Activated CD8-positive, alpha-beta T cell treated with anti-CD3 and anti-CD28 coated beads, Interleukin-2, amount 10 ng/mL, durations not matched to agents 7 days and 5 days (primary cell): ENCODE measurements around the gene DPP6. TPM values are rescaled to one million over a fixed set of nuclear protein-coding genes. Genes with fewer than 3 reads are reported as not detected.

Experiments
- ATAC-seq: fragments of 150-1000 bp; cut with Tn5 transposase; one replicate; pipeline ENCODE4 v1.10.0; 2021; ENCODE audit warnings: moderate library complexity
- CTCF ChIA-PET: fragments of 350-600 bp; sonication (Branson Sonifier 250); formaldehyde crosslinking; loops from one replicate; lab custom pipeline; 2021; ENCODE audit warnings: antibody characterized with exemption; lab: Charles Lee
- POLR2A ChIA-PET: fragments of 350-600 bp; sonication (Branson Sonifier 250); formaldehyde crosslinking; loops from one replicate; lab custom pipeline; 2021; ENCODE audit warnings: antibody characterized with exemption; lab: Charles Lee
- DNase-seq: peaks from one replicate; pipeline ENCODE4 v3.0.0-alpha.2; 2020
- H3K27ac Mint-ChIP-seq: one replicate; pipeline ENCODE4 v1.8.0; 2021; ENCODE audit warnings: mild to moderate bottlenecking, mixed read lengths
- H3K27me3 Mint-ChIP-seq: one replicate; pipeline ENCODE4 v1.8.0; 2021; ENCODE audit warnings: low read depth, mixed read lengths
- H3K36me3 Mint-ChIP-seq: one replicate; pipeline ENCODE4 v1.8.0; 2021; ENCODE audit warnings: low read depth, mixed read lengths
- H3K4me1 Mint-ChIP-seq: one replicate; pipeline ENCODE4 v1.8.0; 2021; ENCODE audit warnings: low read depth, mixed read lengths
- H3K4me3 Mint-ChIP-seq: one replicate; pipeline ENCODE4 v1.8.0; 2021; ENCODE audit warnings: mild to moderate bottlenecking, mixed read lengths
- H3K9me3 Mint-ChIP-seq: one replicate; pipeline ENCODE4 v1.8.0; 2022; ENCODE audit warnings: mixed read lengths; ENCODE audit not compliant: insufficient read depth
- total RNA-seq, 2 experiments: library from RNA; stranded (reverse); gene quantifications; one replicate each; pipeline ENCODE4 v1.2.3, GENCODE V29; 2021

The DPP6 gene
- total RNA-seq, 2 experiments from 2014 or later = not detected

- CTCF ChIA-PET = no interaction called here
- Mint-ChIP-seq H3K4me1 (no peaks in the 10 kb centered on the region), H3K4me3 (no peak overlapping the region), H3K36me3 (no peaks in the 10 kb centered on the region), H3K27me3 (no peaks in the 10 kb centered on the region), H3K9me3 (no peaks in the 10 kb centered on the region), H3K27ac (no peak overlapping the region)
- no peak for DNase-seq
- POLR2A ChIA-PET = no interaction called here
- ATAC-seq = no peak
These were observed 628.9 kb downstream of the DPP6 start for GRCh38 chr7:154680894-154681659.

- no peaks in the 10 kb centered on the region for H3K4me1 Mint-ChIP-seq
- no peak for DNase-seq
- H3K27me3 Mint-ChIP-seq = no peaks in the 10 kb centered on the region
- no peaks in the 10 kb centered on the region for H3K36me3 Mint-ChIP-seq
- ChIA-PET POLR2A (no interaction called here), CTCF (no interaction called here)
- H3K27ac Mint-ChIP-seq = no peak overlapping the region
- H3K9me3 Mint-ChIP-seq = no peaks in the 10 kb centered on the region
- no peak overlapping the region for H3K4me3 Mint-ChIP-seq
- ATAC-seq = no peak
These were observed 629.8 kb downstream of the DPP6 start for GRCh38 chr7:154682003-154682402.

GRCh38 chr7:154684666-154685563 lies 632.7 kb downstream of the DPP6 start:
- no peak overlapping the region for H3K27ac Mint-ChIP-seq
- H3K27me3 Mint-ChIP-seq = no peaks in the 10 kb centered on the region
- no peaks in the 10 kb centered on the region for H3K36me3 Mint-ChIP-seq
- ATAC-seq (no peak), DNase-seq (no peak)
- H3K4me3 Mint-ChIP-seq = no peak overlapping the region
- ChIA-PET CTCF (no interaction called here), POLR2A (no interaction called here)
- no peaks in the 10 kb centered on the region for H3K4me1 Mint-ChIP-seq
- H3K9me3 Mint-ChIP-seq = no peaks in the 10 kb centered on the region

- no peaks in the 10 kb centered on the region for H3K9me3 Mint-ChIP-seq
- ChIA-PET CTCF (no interaction called here), POLR2A (no interaction called here)
- no peak for ATAC-seq
- no peaks in the 10 kb centered on the region for H3K4me1 Mint-ChIP-seq
- no peak for DNase-seq
- H3K27ac Mint-ChIP-seq = no peak overlapping the region
- H3K27me3 Mint-ChIP-seq = no peaks in the 10 kb centered on the region
- no peak overlapping the region for H3K4me3 Mint-ChIP-seq
- H3K36me3 Mint-ChIP-seq = no peaks in the 10 kb centered on the region
These were observed 633.3 kb downstream of the DPP6 start for GRCh38 chr7:154685564-154685901.

- Mint-ChIP-seq H3K27ac (no peak overlapping the region), H3K36me3 (no peaks in the 10 kb centered on the region), H3K4me1 (no peaks in the 10 kb centered on the region), H3K4me3 (no peak overlapping the region), H3K9me3 (no peaks in the 10 kb centered on the region), H3K27me3 (no peaks in the 10 kb centered on the region)
- ChIA-PET CTCF (no interaction called here), POLR2A (no interaction called here)
- DNase-seq (no peak), ATAC-seq (no peak)
These were observed 634.1 kb downstream of the DPP6 start for GRCh38 chr7:154686305-154686704.

- no peaks in the 10 kb centered on the region for H3K36me3 Mint-ChIP-seq
- DNase-seq (no peak), ATAC-seq (no peak)
- ChIA-PET CTCF (no interaction called here), POLR2A (no interaction called here)
- H3K27ac Mint-ChIP-seq = no peak overlapping the region
- H3K4me3 Mint-ChIP-seq = no peak overlapping the region
- H3K27me3 Mint-ChIP-seq = no peaks in the 10 kb centered on the region
- H3K9me3 Mint-ChIP-seq = no peaks in the 10 kb centered on the region
- H3K4me1 Mint-ChIP-seq = no peaks in the 10 kb centered on the region
These were observed 636.8 kb downstream of the DPP6 start for GRCh38 chr7:154688952-154689351.

GRCh38 chr7:154690411-154690810 lies 638.2 kb downstream of the DPP6 start:
- no peak overlapping the region for H3K27ac Mint-ChIP-seq
- H3K27me3 Mint-ChIP-seq = no peaks in the 10 kb centered on the region
- DNase-seq = no peak
- no peaks in the 10 kb centered on the region for H3K4me1 Mint-ChIP-seq
- POLR2A ChIA-PET = no interaction called here
- no peaks in the 10 kb centered on the region for H3K9me3 Mint-ChIP-seq
- CTCF ChIA-PET = no interaction called here
- H3K36me3 Mint-ChIP-seq = no peaks in the 10 kb centered on the region
- ATAC-seq = no peak
- no peak overlapping the region for H3K4me3 Mint-ChIP-seq

GRCh38 chr7:154693661-154694060 lies 641.5 kb downstream of the DPP6 start:
- Mint-ChIP-seq H3K4me1 (no peaks in the 10 kb centered on the region), H3K36me3 (no peaks in the 10 kb centered on the region), H3K27ac (no peak overlapping the region), H3K27me3 (no peaks in the 10 kb centered on the region), H3K4me3 (no peak overlapping the region), H3K9me3 (no peaks in the 10 kb centered on the region)
- DNase-seq = no peak
- ChIA-PET POLR2A (no interaction called here), CTCF (no interaction called here)
- no peak for ATAC-seq

- no peaks in the 10 kb centered on the region for H3K4me1 Mint-ChIP-seq
These were observed 643.6 kb downstream of the DPP6 start for GRCh38 chr7:154695836-154696235.

GRCh38 chr7:154696556-154696955 lies 644.4 kb downstream of the DPP6 start:
- Mint-ChIP-seq H3K4me3 (no peak overlapping the region), H3K27me3 (no peaks in the 10 kb centered on the region), H3K9me3 (no peaks in the 10 kb centered on the region), H3K36me3 (no peaks in the 10 kb centered on the region), H3K4me1 (no peaks in the 10 kb centered on the region), H3K27ac (no peak overlapping the region)
- ChIA-PET POLR2A (no interaction called here), CTCF (no interaction called here)
- DNase-seq (no peak), ATAC-seq (no peak)

More at GRCh38 chr7:154695836-154696235, 643.6 kb downstream of the DPP6 start:
- Mint-ChIP-seq H3K4me3 (no peak overlapping the region), H3K27me3 (no peaks in the 10 kb centered on the region), H3K27ac (no peak overlapping the region), H3K9me3 (no peaks in the 10 kb centered on the region), H3K36me3 (no peaks in the 10 kb centered on the region)
- ChIA-PET POLR2A (no interaction called here), CTCF (no interaction called here)
- DNase-seq = no peak
- ATAC-seq = no peak

- no peak for DNase-seq
- Mint-ChIP-seq H3K4me3 (no peak overlapping the region), H3K9me3 (no peaks in the 10 kb centered on the region), H3K36me3 (no peaks in the 10 kb centered on the region), H3K4me1 (no peaks in the 10 kb centered on the region), H3K27me3 (no peaks in the 10 kb centered on the region), H3K27ac (no peak overlapping the region)
- ChIA-PET CTCF (interaction anchor here (1.0 to 1.7 kb wide), 2 partner anchors 45 to 55 kb away, joined by 3 read pairs; no protein-coding TSS in a partner anchor), POLR2A (no interaction called here)
- ATAC-seq = no peak
These were observed 646.6 kb downstream of the DPP6 start for GRCh38 chr7:154698726-154699291.

- ChIA-PET POLR2A (no interaction called here), CTCF (interaction anchor here (1.7 kb wide), 1 partner anchor 45 kb away, joined by 3 read pairs; no protein-coding TSS in a partner anchor)
- Mint-ChIP-seq H3K4me3 (no peak overlapping the region), H3K36me3 (no peaks in the 10 kb centered on the region), H3K27me3 (no peaks in the 10 kb centered on the region), H3K4me1 (no peaks in the 10 kb centered on the region), H3K9me3 (no peaks in the 10 kb centered on the region), H3K27ac (no peak overlapping the region)
- DNase-seq = no peak
- ATAC-seq = no peak
These were observed 647.2 kb downstream of the DPP6 start for GRCh38 chr7:154699417-154699816.
